Esophagus squamous epithelium (tissue), 4 donors: ENCODE results near the gene DIS3.

Source experiments
- POLR2A ChIP-seq, 4 donors: fragments of 450-650 bp; IDR thresholded peaks; one replicate each; pipeline ENCODE4 v1.6.1; 2017; ENCODE audit warnings: antibody characterized with exemption in 4 of 4, mild to moderate bottlenecking in 4 of 4, moderate library complexity in 3 of 4
- TF ChIP-seq, protein P1 (sequence below), 6 experiments: fragments of 450-650 bp in 4 of 6; fragments of 200-600 bp in 2 of 6; sonication (generic) in 2 of 6; IDR thresholded peaks; one replicate each; pipeline ENCODE4 v1.5.1; 2016 to 2019; ENCODE audit warnings: antibody characterized with exemption in 6 of 6, mild to moderate bottlenecking in 4 of 6, moderate library complexity in 4 of 6

- TF ChIP-seq, protein P1, sequence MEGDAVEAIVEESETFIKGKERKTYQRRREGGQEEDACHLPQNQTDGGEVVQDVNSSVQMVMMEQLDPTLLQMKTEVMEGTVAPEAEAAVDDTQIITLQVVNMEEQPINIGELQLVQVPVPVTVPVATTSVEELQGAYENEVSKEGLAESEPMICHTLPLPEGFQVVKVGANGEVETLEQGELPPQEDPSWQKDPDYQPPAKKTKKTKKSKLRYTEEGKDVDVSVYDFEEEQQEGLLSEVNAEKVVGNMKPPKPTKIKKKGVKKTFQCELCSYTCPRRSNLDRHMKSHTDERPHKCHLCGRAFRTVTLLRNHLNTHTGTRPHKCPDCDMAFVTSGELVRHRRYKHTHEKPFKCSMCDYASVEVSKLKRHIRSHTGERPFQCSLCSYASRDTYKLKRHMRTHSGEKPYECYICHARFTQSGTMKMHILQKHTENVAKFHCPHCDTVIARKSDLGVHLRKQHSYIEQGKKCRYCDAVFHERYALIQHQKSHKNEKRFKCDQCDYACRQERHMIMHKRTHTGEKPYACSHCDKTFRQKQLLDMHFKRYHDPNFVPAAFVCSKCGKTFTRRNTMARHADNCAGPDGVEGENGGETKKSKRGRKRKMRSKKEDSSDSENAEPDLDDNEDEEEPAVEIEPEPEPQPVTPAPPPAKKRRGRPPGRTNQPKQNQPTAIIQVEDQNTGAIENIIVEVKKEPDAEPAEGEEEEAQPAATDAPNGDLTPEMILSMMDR (IDR thresholded peaks at IDR 0.05): no peak
- no peak for TF ChIP-seq POLR2A (IDR thresholded peaks at IDR 0.05)
Observed at GRCh38 chr13:72763411-72763810, 18.3 kb downstream of the DIS3 start.
